HG02763 (cell line): Measurements from ENCODE around the gene SIX1.

Source experiments
- ATAC-seq: cut with Tn5 transposase; IDR thresholded peaks from one replicate; pipeline ENCODE4 v1.9.1; 2021; ENCODE audit warnings: mild to moderate bottlenecking, moderate library complexity; ENCODE audit not compliant: unreplicated experiment

The SIX1 gene

GRCh38 chr14:60643141-60643462, 6.2 kb downstream of the SIX1 start:
- no peak for ATAC-seq

DNA sequence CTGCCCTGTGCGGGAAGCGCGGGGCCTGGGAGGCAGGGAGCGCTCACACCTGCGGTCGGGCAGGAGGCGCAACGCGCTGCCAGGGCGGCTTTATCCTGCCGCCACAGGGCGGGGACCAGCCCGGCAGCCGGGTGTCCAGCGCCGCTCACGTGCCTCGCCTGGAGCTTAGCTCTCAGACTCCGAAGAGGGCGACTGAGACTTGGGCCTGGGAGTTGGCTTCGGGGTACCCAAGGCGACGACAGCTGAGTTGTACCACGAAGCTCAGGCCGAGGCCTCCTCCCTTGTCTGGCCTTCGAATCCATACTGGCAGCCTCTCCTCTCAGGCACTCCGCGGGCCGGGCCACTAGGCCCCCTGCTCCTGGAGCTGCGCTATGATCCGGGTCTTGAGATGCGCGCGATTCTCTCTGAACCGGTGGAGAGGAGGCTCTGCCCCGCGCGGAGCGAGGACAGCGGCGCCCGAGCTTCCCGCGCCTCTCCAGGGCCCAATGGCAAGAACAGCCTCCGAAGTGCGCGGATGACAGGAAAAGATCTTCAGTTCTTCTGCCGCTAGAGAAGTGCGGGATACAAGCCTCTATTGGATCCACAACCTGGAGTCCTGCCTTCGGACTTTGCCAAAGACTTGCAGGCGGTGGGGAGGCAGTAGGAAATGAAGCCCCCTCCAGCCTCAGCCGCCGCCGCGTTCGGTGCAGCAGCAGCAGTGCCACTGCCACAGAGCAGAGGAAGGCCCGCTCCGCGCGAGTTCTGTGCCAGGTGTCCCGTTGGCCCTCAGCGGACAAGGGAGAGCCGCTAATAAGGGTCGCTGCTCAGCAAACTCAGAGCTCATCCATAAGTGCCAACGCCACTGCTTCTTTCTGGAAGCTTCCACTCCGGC, 6.8 kb downstream of the SIX1 start:
- no peak for ATAC-seq

DNA sequence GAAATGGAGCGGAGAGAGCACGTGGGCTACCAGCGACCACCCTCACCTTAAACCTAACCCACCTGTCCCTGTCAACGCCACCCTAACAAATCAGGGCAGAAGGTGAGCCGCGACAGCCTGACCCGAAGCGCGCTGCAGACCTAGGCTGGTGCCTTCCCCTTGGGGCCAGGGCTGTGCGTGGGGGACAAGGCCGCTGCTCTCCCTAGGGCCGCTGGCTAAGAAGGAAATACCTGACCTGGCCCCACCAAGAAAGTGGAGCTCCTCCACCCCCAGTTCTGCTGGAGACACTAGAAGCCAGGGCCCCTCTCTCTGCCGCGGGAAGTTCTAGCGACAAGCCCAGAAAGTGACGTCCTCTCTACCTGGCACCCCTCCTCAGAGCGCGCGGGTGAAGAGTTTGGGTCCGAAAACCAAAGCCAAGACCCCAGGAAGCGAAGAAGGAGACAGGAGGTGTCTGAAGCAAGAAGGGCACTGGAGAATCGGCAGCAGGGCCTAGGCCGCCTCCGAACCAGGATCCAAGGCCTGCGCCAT, 7.5 kb downstream of the SIX1 start:
- no peak for ATAC-seq

- ATAC-seq = no peak
These were observed 8.2 kb downstream of the SIX1 start for GRCh38 chr14:60640859-60641741.

DNA sequence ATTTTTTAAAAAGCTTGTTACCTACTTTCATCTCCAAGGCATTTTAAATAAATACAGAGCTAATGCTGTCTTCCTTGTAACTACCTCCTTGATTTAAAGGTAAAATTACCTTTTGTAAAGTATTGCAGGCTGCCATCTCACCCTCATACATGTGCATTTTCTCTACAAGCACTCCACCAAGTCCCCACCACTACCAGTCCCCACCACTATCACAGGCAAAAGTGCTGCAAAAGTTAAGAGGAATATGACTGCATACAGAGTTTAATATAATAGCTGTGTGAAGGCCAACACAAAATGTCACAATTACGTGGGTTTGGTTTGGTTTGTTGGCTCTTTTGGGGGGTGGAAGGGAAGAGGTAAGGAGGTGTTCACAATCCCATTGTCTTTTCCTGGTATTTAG, 9.6 kb downstream of the SIX1 start:
- ATAC-seq = no peak

GRCh38 chr14:60637479-60638315, 11.6 kb downstream of the SIX1 start:
- no peak for ATAC-seq

DNA sequence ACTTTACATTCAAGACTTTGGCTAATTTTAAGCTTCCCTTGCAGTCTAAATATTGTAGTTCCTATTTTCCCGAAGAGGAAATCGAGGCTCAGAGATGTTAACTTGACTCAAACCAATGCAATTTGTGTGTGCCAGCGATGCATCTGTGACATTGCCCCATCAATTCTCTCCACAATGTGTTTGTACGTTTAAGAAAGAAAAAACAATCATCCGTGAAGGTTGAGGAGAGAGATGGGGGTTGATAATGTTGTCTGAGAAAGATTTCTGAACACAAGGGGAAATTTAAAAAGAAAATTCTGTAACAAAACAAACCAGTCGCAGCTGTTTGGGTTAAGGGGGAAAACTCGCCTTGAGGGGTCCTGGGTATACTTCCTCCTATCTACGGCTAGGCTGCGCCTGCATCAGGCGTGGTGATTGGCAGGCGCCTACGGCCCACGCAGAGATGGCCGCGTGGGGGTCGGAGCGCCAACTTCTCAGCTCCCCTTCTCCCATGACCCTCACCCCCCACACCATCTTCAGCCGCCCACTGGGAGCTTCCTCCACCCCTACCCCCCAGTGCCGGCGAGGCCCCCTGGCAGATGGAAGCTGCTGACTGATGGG, 12.3 kb downstream of the SIX1 start:
- no peak for ATAC-seq

DNA sequence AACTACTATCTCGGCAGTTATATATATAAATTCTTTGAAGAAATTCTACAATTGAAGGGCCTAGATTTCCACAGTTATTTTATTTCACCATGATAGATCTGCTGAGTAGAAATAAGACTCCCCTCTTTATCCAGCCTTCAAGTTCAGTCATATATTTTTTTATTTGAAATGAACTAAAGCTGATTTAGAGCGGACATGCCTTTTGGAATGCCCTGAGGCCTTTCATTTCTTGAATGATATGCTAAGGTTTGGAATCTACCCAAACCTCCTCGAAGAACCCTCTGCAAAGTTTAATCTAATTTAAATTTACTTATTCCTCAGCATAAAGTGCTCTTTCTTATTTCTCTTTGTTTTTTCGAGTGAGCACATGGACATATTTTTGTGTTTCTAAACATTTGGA, 15.1 kb downstream of the SIX1 start:
- ATAC-seq = no peak

GRCh38 chr14:60632777-60633176, 16.5 kb downstream of the SIX1 start:
- peak; percentile 65 for ATAC-seq

DNA sequence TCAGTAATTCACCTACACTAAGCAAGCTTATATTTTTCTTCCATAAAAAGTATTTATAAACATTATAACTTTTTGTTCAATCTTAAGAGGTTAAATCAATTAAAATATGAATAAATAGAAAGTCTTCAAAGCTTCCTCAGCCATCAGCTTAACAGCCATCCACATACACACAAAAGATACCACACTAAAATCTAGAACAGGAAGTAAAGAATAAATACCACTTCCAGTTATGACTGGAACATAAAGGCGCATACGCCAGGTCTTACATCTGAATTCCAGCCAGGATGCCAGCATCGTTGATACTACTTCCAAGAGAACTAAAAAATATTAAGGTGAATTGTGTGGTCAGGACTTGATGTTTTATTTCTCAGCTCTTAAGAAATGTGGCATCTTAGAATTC, 17.0 kb downstream of the SIX1 start:
- peak; percentile 64 for ATAC-seq

DNA sequence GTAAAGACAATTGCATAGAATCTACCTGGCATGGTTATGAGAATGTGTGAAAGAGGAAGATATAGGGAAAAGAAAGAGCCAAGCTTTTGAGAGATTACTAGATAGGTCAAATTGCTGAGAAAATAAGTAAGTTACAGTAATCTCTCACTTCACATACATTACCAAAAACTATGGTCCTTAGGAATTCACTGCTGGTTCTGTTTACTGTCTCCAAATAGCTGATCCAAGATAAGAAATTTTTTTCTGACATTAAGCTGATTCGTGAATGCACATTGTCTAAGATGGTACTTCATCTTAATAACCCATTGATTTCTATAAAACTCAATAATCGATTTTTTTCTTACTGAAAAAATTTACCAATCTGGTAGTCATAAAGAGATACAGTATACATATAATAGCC, 17.4 kb downstream of the SIX1 start:
- no peak for ATAC-seq

- no peak for ATAC-seq
These were observed 19.1 kb downstream of the SIX1 start for GRCh38 chr14:60630129-60630528.

- ATAC-seq = no peak
These were observed 20.4 kb downstream of the SIX1 start for GRCh38 chr14:60628892-60629291.

DNA sequence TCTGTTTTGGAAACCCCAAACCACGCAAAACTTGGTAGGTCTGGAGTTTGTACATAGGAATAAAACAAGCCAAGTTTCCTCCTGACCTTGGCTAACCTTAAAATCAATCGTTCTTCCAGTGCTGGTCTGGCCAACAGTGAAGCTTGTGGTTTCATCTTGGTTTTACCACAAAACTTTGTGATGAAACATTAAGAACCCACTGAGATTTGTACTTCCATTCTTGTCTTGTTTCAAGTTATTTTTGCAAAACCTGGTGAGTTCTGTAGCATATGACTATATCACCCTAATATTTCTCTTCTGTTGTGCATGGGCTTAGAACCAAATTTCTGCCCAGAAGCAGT, 26.4 kb downstream of the SIX1 start:
- ATAC-seq = no peak

DNA sequence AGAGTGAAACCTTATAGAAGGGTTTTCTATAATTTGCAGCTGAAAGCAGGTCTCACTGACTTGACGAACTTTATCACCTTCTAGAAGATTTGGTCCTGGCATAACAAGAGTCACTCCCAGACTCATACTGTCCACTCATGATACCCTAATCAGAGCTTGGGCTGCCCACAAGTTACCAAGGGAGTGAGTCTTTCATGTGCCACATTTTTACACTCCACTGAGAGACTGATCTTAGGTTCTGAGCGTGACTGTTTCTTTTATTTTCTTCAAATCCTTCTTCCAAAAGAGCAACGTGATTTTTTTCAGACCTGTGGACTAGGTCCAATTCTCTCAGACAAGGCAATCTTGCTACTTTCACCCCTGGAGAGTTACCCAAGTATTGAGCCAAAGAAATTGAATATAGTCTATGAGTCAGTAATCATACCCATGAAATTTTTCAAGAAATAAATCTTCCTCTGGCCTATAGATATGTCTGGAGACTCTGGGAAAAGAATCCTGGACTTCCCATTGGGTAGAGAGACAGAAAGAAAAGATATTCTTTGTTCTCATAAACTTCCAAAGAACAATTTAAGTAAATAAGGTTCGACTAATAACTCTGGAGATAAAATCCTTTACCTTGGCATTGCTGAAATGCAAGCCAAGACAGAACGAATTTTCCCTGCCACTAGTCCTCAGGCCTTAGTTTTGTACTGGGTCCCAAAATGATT, 26.9 kb downstream of the SIX1 start:
- no peak for ATAC-seq

- ATAC-seq = no peak
These were observed 27.9 kb downstream of the SIX1 start for GRCh38 chr14:60621386-60621785.

GRCh38 chr14:60618241-60618640, 31.0 kb downstream of the SIX1 start:
- ATAC-seq = no peak

- ATAC-seq = no peak
These were observed 32.8 kb downstream of the SIX1 start for GRCh38 chr14:60616461-60616959.

DNA sequence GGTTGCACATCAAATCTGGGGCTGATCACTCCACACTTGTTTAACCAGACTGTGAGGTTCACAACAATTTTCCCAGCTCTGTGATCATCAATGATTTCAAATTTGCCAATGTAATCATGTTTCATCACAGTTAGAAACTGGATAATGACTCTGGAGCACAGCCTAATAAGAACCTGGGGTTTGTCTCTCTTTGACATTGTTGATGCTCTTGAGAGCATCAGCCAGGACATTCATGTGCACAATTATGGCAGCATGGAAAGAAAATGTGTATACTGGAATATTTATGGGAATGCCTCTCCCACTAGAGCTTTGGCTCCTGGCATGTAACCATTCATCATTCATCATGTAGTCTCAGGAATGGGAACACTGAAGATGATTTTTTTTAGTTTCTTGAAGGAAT, 47.0 kb downstream of the SIX1 start:
- no peak for ATAC-seq

- no peak for ATAC-seq
These were observed 49.5 kb downstream of the SIX1 start for GRCh38 chr14:60599727-60600126.
